A549 (cell line): ENCODE data around the gene SKIL. TPM values are rescaled to one million over a fixed set of nuclear protein-coding genes. Genes with fewer than 3 reads are reported as not detected.

Source experiments
- ATAC-seq, 2 experiments: fragments of 200-7000 bp in 1 of 2; fragments of >200 bp in 1 of 2; cut with Nextera tagmentation in 1 of 2; cut with Tn5 transposase in 1 of 2; 3 replicates each; pipeline versions ENCODE4 v1.8.0 to v1.9.1; 2018 to 2020; ENCODE audit warnings: mild to moderate bottlenecking in 1 of 2, moderate library complexity in 1 of 2
- CTCF ChIA-PET: fragments of 300-600 bp; sonication (Branson Sonifier 250); formaldehyde crosslinking; extraction: SDS; loops from one replicate; lab custom pipeline; 2021; ENCODE audit warnings: antibody characterized with exemption, inconsistent platforms; lab: Yijun Ruan, JAX
- POLR2A ChIA-PET: fragments of 350-600 bp; formaldehyde crosslinking; extraction: SDS; loops from one replicate; lab custom pipeline; 2021; ENCODE audit warnings: antibody characterized with exemption, inconsistent platforms; lab: Yijun Ruan, JAX
- DNase-seq, 2 experiments: peaks; one replicate each; pipeline versions ENCODE4 v3.0.0 to v3.0.0-alpha.2; 2011 to 2016; ENCODE audit warnings: low read depth in 1 of 2, low spot score in 1 of 2
- FAIRE-seq: peaks from 2 replicates; lab custom pipeline; 2011; peaks lifted over from hg19 to GRCh38; lab: Jason Lieb, UNC
- H3K27ac ChIP-seq, 2 experiments: fragments of >200 bp; sonication (Bioruptor Twin); formaldehyde crosslinking; 3 replicates each; pipeline ENCODE4 v1.5.1; 2016 to 2017
- H3K4me1 ChIP-seq: fragments of >200 bp; sonication (Bioruptor Twin); formaldehyde crosslinking; 3 replicates; pipeline ENCODE4 v1.6.1; 2016
- H3K4me2 ChIP-seq: fragments of >200 bp; sonication (Bioruptor Twin); formaldehyde crosslinking; 3 replicates; pipeline ENCODE4 v1.6.1; 2016
- H3K4me3 ChIP-seq: fragments of >200 bp; sonication (Bioruptor Twin); formaldehyde crosslinking; 3 replicates; pipeline ENCODE4 v1.5.1; 2016
- H3K9me3 ChIP-seq: fragments of >200 bp; sonication (Bioruptor Twin); formaldehyde crosslinking; 3 replicates; pipeline ENCODE4 v1.6.1; 2016
- CBX8 ChIP-seq: fragments of 200-600 bp; sonication (generic); IDR thresholded peaks from 2 replicates; pipeline ENCODE4 v1.6.1; 2016
- CEBPB ChIP-seq, 2 experiments: fragments of >200 bp in 1 of 2; sonication (Bioruptor Twin) in 1 of 2; formaldehyde crosslinking in 1 of 2; IDR thresholded peaks; 2 replicates each; pipeline ENCODE4 v1.6.1; 2012 to 2016
- CHD4 ChIP-seq: fragments of 200-600 bp; sonication (generic); IDR thresholded peaks from 2 replicates; pipeline ENCODE4 v1.6.1; 2016; ENCODE audit warnings: antibody characterized with exemption, mild to moderate bottlenecking, borderline replicate concordance
- EHMT2 ChIP-seq: fragments of 200-600 bp; sonication (generic); IDR thresholded peaks from 2 replicates; pipeline ENCODE4 v1.6.1; 2016; ENCODE audit warnings: antibody characterized with exemption, low read depth, mild to moderate bottlenecking, moderate library complexity
- ESRRA ChIP-seq: fragments of 150-350 bp; IDR thresholded peaks from 2 replicates; pipeline ENCODE4 v1.6.1; 2014; ENCODE audit warnings: mild to moderate bottlenecking, low read length, borderline replicate concordance
- FOXS1 ChIP-seq: fragments of 250-450 bp; sonication (Bioruptor Pico); IDR thresholded peaks from 2 replicates; pipeline ENCODE4 v1.5.0; 2020; ENCODE audit warnings: mild to moderate bottlenecking, moderate library complexity
- HDAC2 ChIP-seq: fragments of 200-600 bp; sonication (generic); IDR thresholded peaks from 2 replicates; pipeline ENCODE4 v1.6.1; 2016
- HEYL ChIP-seq: fragments of 250-450 bp; sonication (Bioruptor Pico); IDR thresholded peaks from 2 replicates; pipeline ENCODE4 v1.8.0; 2021; ENCODE audit warnings: mild to moderate bottlenecking, moderate library complexity
- HMGXB4 ChIP-seq: fragments of 250-450 bp; sonication (Bioruptor Pico); IDR thresholded peaks from 2 replicates; pipeline ENCODE4 v1.5.0; 2021; ENCODE audit warnings: mild to moderate bottlenecking, moderate library complexity, borderline replicate concordance
- HOXA7 ChIP-seq: fragments of 250-450 bp; sonication (Bioruptor Pico); IDR thresholded peaks from 2 replicates; pipeline ENCODE4 v1.5.0; 2020; ENCODE audit warnings: mild to moderate bottlenecking, moderate library complexity
- HOXB13 ChIP-seq: fragments of 250-450 bp; sonication (Bioruptor Pico); IDR thresholded peaks from 2 replicates; pipeline ENCODE4 v1.5.0; 2020; ENCODE audit warnings: low read depth, mild to moderate bottlenecking, moderate library complexity
- JUNB ChIP-seq: fragments of >200 bp; sonication (Bioruptor Twin); formaldehyde crosslinking; IDR thresholded peaks from 2 replicates; pipeline ENCODE4 v1.6.1; 2016
- MAFK ChIP-seq: fragments of 450-650 bp; IDR thresholded peaks from 2 replicates; pipeline ENCODE4 v1.6.1; 2014; ENCODE audit not compliant: partially characterized antibody
- MYC ChIP-seq: IDR thresholded peaks from 2 replicates; pipeline ENCODE4 v1.6.1; 2012; ENCODE audit warnings: mild to moderate bottlenecking, inconsistent platforms, low read length, improper control_type of control experiment, borderline replicate concordance
- RAD21 ChIP-seq, 2 experiments: fragments of >200 bp in 1 of 2; sonication (Bioruptor Twin) in 1 of 2; formaldehyde crosslinking in 1 of 2; IDR thresholded peaks in 1 of 2; conservative IDR thresholded peaks in 1 of 2; 2 replicates in 1 of 2; 3 replicates in 1 of 2; pipeline ENCODE4 v1.6.1; 2012 to 2018; ENCODE audit warnings: inconsistent platforms in 1 of 2
- RARB ChIP-seq: fragments of 250-450 bp; sonication (Bioruptor Pico); IDR thresholded peaks from 2 replicates; pipeline ENCODE4 v1.8.0; 2021; ENCODE audit warnings: mild to moderate bottlenecking, moderate library complexity
- REST ChIP-seq: fragments of 200-600 bp; sonication (generic); IDR thresholded peaks from 2 replicates; pipeline ENCODE4 v1.6.1; 2016; ENCODE audit warnings: antibody characterized with exemption, mild to moderate bottlenecking, moderate library complexity
- ZC3H11A ChIP-seq: fragments of 450-650 bp; IDR thresholded peaks from 2 replicates; pipeline ENCODE4 v1.6.1; 2014; ENCODE audit warnings: antibody characterized with exemption, mild to moderate bottlenecking
- ZNF302 ChIP-seq: fragments of 250-450 bp; sonication (Bioruptor Pico); IDR thresholded peaks from 2 replicates; pipeline ENCODE4 v1.9.0; 2021; ENCODE audit warnings: inconsistent platforms, mild to moderate bottlenecking, moderate library complexity
- WGBS: methylation state at CpG from one replicate; pipeline ENCODE4 v1.1.6; 2017; ENCODE audit errors: missing lambda C conversion rate; 5-methylcytosine and 5-hydroxymethylcytosine counted together
- polyA plus RNA-seq, 4 experiments: library from polyadenylated mRNA; depleted of rRNA in 3 of 4; stranded (reverse); fragments of >200 nt; fragmentation: RNase III in 1 of 4; extraction: RNeasy Plus Mini Kit Qiagen cat#74134 plus additional on column Dnase treatment in 1 of 4; gene quantifications; 2 replicates in 3 of 4; 3 replicates in 1 of 4; pipeline ENCODE4 v1.2.3, GENCODE V29; 2011 to 2017
- TF ChIP-seq, protein P1 (sequence below): fragments of >200 bp; sonication (Bioruptor Twin); formaldehyde crosslinking; IDR thresholded peaks from 3 replicates; pipeline ENCODE4 v1.6.1; 2016
- TF ChIP-seq, protein P2 (sequence below): fragments of 450-650 bp; IDR thresholded peaks from 2 replicates; pipeline ENCODE4 v1.6.1; 2014; ENCODE audit warnings: antibody characterized with exemption

The SKIL gene
- polyA plus RNA-seq, 2 of the 4 experiments (the other 2 are of a cell fraction), result 39.6 to 64.2 TPM

GRCh38 chr3:170421111-170421641 lies 63.7 kb downstream of the SKIL start:
- CTCF ChIA-PET, result interaction anchor here (1.1 kb wide), 1 partner anchor 391 kb away, joined by 5 read pairs; no protein-coding TSS in a partner anchor

DNA sequence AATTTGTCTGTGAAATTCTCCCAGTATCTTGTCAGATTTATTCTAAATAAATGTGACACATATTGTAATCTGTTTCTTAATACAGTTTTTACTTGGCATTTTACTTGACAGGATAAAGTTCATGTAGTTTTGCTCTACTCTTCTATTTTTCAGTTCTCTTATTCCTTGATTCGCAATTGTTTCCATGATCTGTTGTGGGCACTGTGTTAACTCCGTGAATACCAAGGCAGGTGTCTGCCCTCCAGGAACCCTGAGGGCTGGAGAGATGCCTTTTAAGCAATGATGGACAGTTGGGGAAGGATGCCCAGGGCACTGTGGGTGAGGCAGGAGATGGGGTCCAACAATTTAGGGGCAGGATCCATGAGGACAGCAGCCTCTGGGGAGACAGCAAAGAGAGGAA lies 64.2 kb downstream of the SKIL start:
- ATAC-seq (no peak), DNase-seq (no peak), FAIRE-seq (no peak)
- H3K4me2 ChIP-seq, result no peak overlapping the region
- H3K4me3 ChIP-seq, result no peak overlapping the region
- no peak overlapping the region for H3K27ac ChIP-seq
- H3K4me1 ChIP-seq, result no peaks in the 10 kb centered on the region
- WGBS, result 89% methylated on average over 2 of the region's 2 CpGs
- ChIA-PET POLR2A (no interaction called here), CTCF (interaction anchor here (0.9 to 1.2 kb wide), 3 partner anchors 8 to 10 kb away, joined by 3 read pairs; no protein-coding TSS in a partner anchor)
- H3K9me3 ChIP-seq, result no peaks in the 10 kb centered on the region
- TF ChIP-seq REST (no peak), HEYL (CRISPR knock-in tag) (no peak), ZC3H11A (no peak), EHMT2 (no peak), CEBPB (IDR thresholded peaks at IDR 0.05) (no peak), MYC (no peak), CHD4 (no peak), FOXS1 (CRISPR knock-in tag) (no peak), HOXA7 (no peak), RARB (CRISPR knock-in tag) (no peak), HDAC2 (no peak), JUNB (no peak), ESRRA (no peak)
- TF ChIP-seq, protein P1, sequence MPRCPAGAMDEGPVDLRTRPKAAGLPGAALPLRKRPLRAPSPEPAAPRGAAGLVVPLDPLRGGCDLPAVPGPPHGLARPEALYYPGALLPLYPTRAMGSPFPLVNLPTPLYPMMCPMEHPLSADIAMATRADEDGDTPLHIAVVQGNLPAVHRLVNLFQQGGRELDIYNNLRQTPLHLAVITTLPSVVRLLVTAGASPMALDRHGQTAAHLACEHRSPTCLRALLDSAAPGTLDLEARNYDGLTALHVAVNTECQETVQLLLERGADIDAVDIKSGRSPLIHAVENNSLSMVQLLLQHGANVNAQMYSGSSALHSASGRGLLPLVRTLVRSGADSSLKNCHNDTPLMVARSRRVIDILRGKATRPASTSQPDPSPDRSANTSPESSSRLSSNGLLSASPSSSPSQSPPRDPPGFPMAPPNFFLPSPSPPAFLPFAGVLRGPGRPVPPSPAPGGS, result no peak

More at GRCh38 chr3:170421111-170421641, 63.7 kb downstream of the SKIL start:
- H3K9me3 ChIP-seq, result no peaks in the 10 kb centered on the region
- POLR2A ChIA-PET, result no interaction called here
- TF ChIP-seq MAFK (no peak), HMGXB4 (CRISPR knock-in tag) (no peak), ZNF302 (no peak), RAD21 (conservative IDR thresholded peaks at IDR 0.05 in 1 of 2, IDR thresholded peaks at IDR 0.05 in 1 of 2) (no peak), CBX8 (no peak), HOXB13 (no peak), REST (no peak)
- TF ChIP-seq, protein P2, sequence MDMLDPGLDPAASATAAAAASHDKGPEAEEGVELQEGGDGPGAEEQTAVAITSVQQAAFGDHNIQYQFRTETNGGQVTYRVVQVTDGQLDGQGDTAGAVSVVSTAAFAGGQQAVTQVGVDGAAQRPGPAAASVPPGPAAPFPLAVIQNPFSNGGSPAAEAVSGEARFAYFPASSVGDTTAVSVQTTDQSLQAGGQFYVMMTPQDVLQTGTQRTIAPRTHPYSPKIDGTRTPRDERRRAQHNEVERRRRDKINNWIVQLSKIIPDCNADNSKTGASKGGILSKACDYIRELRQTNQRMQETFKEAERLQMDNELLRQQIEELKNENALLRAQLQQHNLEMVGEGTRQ, result no peak
- H3K27ac ChIP-seq, result no peak overlapping the region
- no peaks in the 10 kb centered on the region for H3K4me1 ChIP-seq
- H3K4me3 ChIP-seq, result no peak overlapping the region
- no peak for FAIRE-seq
- DNase-seq, result no peak
- WGBS, result 88% methylated on average over 11 of the region's 12 CpGs
- no peak overlapping the region for H3K4me2 ChIP-seq
- ATAC-seq, result no peak
